H9 (cell line): ENCODE results near the gene FOXP4. TPM values are rescaled to one million over a fixed set of nuclear protein-coding genes. Genes with fewer than 3 reads are reported as not detected.

ENCODE experiments used
- DNase-seq: peaks from one replicate; pipeline ENCODE4 v3.0.0-alpha.2; 2017
- H2AFZ ChIP-seq: one replicate; pipeline ENCODE4 v1.6.1; 2013; ENCODE audit warnings: mild to moderate bottlenecking, low read length, control low read depth, moderate library complexity
- H2AK5ac ChIP-seq: 2 replicates; pipeline ENCODE4 v1.6.1; 2013; ENCODE audit warnings: low read length, control low read depth, mixed read lengths; ENCODE audit not compliant: insufficient read length
- H2BK120ac ChIP-seq: one replicate; pipeline ENCODE4 v1.6.1; 2013; ENCODE audit warnings: low read depth, mild to moderate bottlenecking, low read length, control low read depth, inconsistent platforms; ENCODE audit not compliant: poor library complexity, severe bottlenecking
- H2BK12ac ChIP-seq: 2 replicates; pipeline ENCODE4 v1.6.1; 2013; ENCODE audit warnings: low read length, control low read depth, mixed read lengths, low read depth; ENCODE audit not compliant: insufficient read length
- H2BK15ac ChIP-seq: 2 replicates; pipeline ENCODE4 v1.6.1; 2013; ENCODE audit warnings: low read depth, low read length, control low read depth
- H2BK20ac ChIP-seq: one replicate; pipeline ENCODE4 v1.6.1; 2013; ENCODE audit warnings: low read depth, mild to moderate bottlenecking, low read length, control low read depth, inconsistent platforms; ENCODE audit not compliant: poor library complexity, severe bottlenecking
- H2BK5ac ChIP-seq: 2 replicates; pipeline ENCODE4 v1.6.1; 2013; ENCODE audit warnings: low read length, control low read depth, mixed read lengths; ENCODE audit not compliant: insufficient read length
- H3K14ac ChIP-seq: 2 replicates; pipeline ENCODE4 v1.6.1; 2013; ENCODE audit warnings: low read length, control low read depth; ENCODE audit not compliant: insufficient read depth
- H3K18ac ChIP-seq: 2 replicates; pipeline ENCODE4 v1.6.1; 2013; ENCODE audit warnings: low read depth, mild to moderate bottlenecking, mixed read lengths, low read length, control low read depth; ENCODE audit not compliant: insufficient read length
- H3K23ac ChIP-seq: 2 replicates; pipeline ENCODE4 v1.6.1; 2013; ENCODE audit warnings: low read length, control low read depth, mixed read lengths, low read depth; ENCODE audit not compliant: insufficient read length
- H3K23me2 ChIP-seq: 2 replicates; pipeline ENCODE4 v1.6.1; 2013; ENCODE audit warnings: low read depth, mild to moderate bottlenecking, mixed read lengths, low read length, control low read depth; ENCODE audit not compliant: insufficient read length, poor library complexity, severe bottlenecking
- H3K27ac ChIP-seq: 2 replicates; pipeline ENCODE4 v1.5.1; 2013; ENCODE audit warnings: low read length, control low read depth, mixed read lengths, low read depth; ENCODE audit not compliant: insufficient read length
- H3K27me3 ChIP-seq: 2 replicates; pipeline ENCODE4 v1.6.1; 2013; ENCODE audit warnings: low read length, control low read depth, inconsistent platforms; ENCODE audit not compliant: insufficient read depth
- H3K4ac ChIP-seq: 2 replicates; pipeline ENCODE4 v1.6.1; 2013; ENCODE audit warnings: low read depth, mild to moderate bottlenecking, control low read depth, inconsistent platforms, low read length, moderate library complexity
- H3K4me1 ChIP-seq: 2 replicates; pipeline ENCODE4 v1.6.1; 2013; ENCODE audit warnings: low read length, control low read depth, inconsistent platforms; ENCODE audit not compliant: insufficient read depth
- H3K4me2 ChIP-seq: 2 replicates; pipeline ENCODE4 v1.6.1; 2013; ENCODE audit warnings: low read length, control low read depth, mixed read lengths; ENCODE audit not compliant: insufficient read length, insufficient read depth
- H3K56ac ChIP-seq: 2 replicates; pipeline ENCODE4 v1.6.1; 2013; ENCODE audit warnings: low read depth, mild to moderate bottlenecking, mixed read lengths, low read length, control low read depth; ENCODE audit not compliant: insufficient read length
- H3K79me1 ChIP-seq: 2 replicates; pipeline ENCODE4 v1.6.1; 2013; ENCODE audit warnings: low read depth, mild to moderate bottlenecking, moderate library complexity, low read length, control low read depth, inconsistent platforms; ENCODE audit not compliant: insufficient read depth, poor library complexity, severe bottlenecking
- H3K79me2 ChIP-seq: 2 replicates; pipeline ENCODE4 v1.6.1; 2013; ENCODE audit warnings: low read length, control low read depth, inconsistent platforms; ENCODE audit not compliant: insufficient read depth
- H3K9ac ChIP-seq: 2 replicates; pipeline ENCODE4 v1.6.1; 2013; ENCODE audit warnings: low read length, control low read depth, mixed read lengths; ENCODE audit not compliant: insufficient read length; ENCODE audit errors: extremely low read depth
- H3K9me3 ChIP-seq: one replicate; pipeline ENCODE4 v1.6.1; 2013; ENCODE audit warnings: low read depth, low read length, inconsistent platforms; ENCODE audit not compliant: control insufficient read depth
- H3T11ph ChIP-seq: one replicate; pipeline ENCODE4 v1.6.1; 2013; ENCODE audit warnings: mild to moderate bottlenecking, low read length, control low read depth, inconsistent platforms
- H4K20me1 ChIP-seq: one replicate; pipeline ENCODE4 v1.6.1; 2013; ENCODE audit not compliant: control insufficient read depth, insufficient read length, insufficient read depth
- H4K5ac ChIP-seq: 2 replicates; pipeline ENCODE4 v1.6.1; 2013; ENCODE audit warnings: low read depth, mild to moderate bottlenecking, mixed read lengths, low read length, control low read depth; ENCODE audit not compliant: insufficient read length
- H4K8ac ChIP-seq: replicated peaks from 2 replicates; pipeline ENCODE4 v1.6.1; 2013; ENCODE audit warnings: low read length, control low read depth, mixed read lengths, low read depth; ENCODE audit not compliant: insufficient read length
- H4K91ac ChIP-seq: 2 replicates; pipeline ENCODE4 v1.6.1; 2013; ENCODE audit warnings: low read depth, mild to moderate bottlenecking, moderate library complexity, mixed read lengths, low read length, control low read depth; ENCODE audit not compliant: insufficient read length
- H3K27ac Mint-ChIP-seq, 3 experiments: 2 replicates in 2 of 3; 3 replicates in 1 of 3; pipeline ENCODE4 v1.8.0; 2020 to 2021; ENCODE audit warnings: mixed read lengths in 3 of 3, mild to moderate bottlenecking in 1 of 3, moderate library complexity in 1 of 3
- H3K27me3 Mint-ChIP-seq: 2 replicates; pipeline ENCODE4 v1.8.0; 2021; ENCODE audit warnings: low read depth, mild to moderate bottlenecking, moderate library complexity, mixed read lengths
- H3K36me3 Mint-ChIP-seq, 3 experiments: 2 replicates in 2 of 3; 3 replicates in 1 of 3; pipeline ENCODE4 v1.8.0; 2020 to 2021; ENCODE audit warnings: low read depth in 3 of 3, mixed read lengths in 3 of 3; ENCODE audit not compliant: insufficient read depth in 1 of 3
- H3K4me1 Mint-ChIP-seq, 2 experiments: 2 replicates each; pipeline ENCODE4 v1.8.0; 2020; ENCODE audit warnings: mixed read lengths in 2 of 2
- H3K4me3 Mint-ChIP-seq, 2 experiments: 2 replicates in 1 of 2; 3 replicates in 1 of 2; pipeline ENCODE4 v1.8.0; 2020 to 2021; ENCODE audit warnings: mild to moderate bottlenecking in 2 of 2, mixed read lengths in 2 of 2, moderate library complexity in 1 of 2
- H3K9me3 Mint-ChIP-seq, 2 experiments: 2 replicates in 1 of 2; 3 replicates in 1 of 2; pipeline ENCODE4 v1.8.0; 2020; ENCODE audit warnings: mild to moderate bottlenecking in 2 of 2, mixed read lengths in 2 of 2, moderate library complexity in 1 of 2
- CTCF ChIP-seq: fragments of 200-600 bp; sonication (generic); conservative IDR thresholded peaks from 3 replicates; pipeline ENCODE4 v1.8.0; 2021; ENCODE audit warnings: antibody characterized with exemption, mild to moderate bottlenecking
- WGBS: extraction: QIAGEN DNeasy Blood & Tissue Kit; methylation state at CpG from one replicate; pipeline ENCODE4 v1.1.7; 2013; ENCODE audit warnings: missing lambda C conversion rate, low lambda C conversion rate, mixed read lengths; ENCODE audit not compliant: insufficient read length; ENCODE audit errors: extremely low coverage; 5-methylcytosine and 5-hydroxymethylcytosine counted together
- total RNA-seq: library from RNA; stranded (reverse); gene quantifications from 2 replicates; pipeline ENCODE4 v1.2.1, GENCODE V29; 2021

FOXP4 gene
- total RNA-seq, 1 experiment from 2014 or later = 18.2 TPM

DNA sequence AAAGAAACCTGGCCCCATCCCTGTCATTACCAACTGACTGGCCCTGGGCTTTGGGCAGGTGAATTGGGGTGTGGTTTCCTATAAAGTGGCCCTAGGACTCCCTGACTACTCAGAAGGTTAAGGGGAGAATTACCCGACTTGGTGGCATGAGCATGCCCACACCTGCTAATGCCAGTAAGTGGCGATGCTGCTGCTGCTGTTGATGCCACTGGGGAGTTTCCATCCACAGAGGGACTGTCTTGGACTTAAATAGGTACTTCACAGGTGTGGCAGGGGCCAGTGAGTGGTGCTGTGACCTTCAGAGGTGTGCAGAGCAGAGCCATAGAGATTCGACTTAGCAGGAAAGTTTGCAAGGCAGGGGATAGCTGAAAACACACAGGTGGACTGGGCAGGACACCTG lies 59.5 kb downstream of the FOXP4 start:
- H2BK12ac ChIP-seq = no peak overlapping the region
- Mint-ChIP-seq H3K27me3 (peaks cover 5% of the 10 kb centered on the region), H3K4me1 (peaks cover 8 to 28% of the 10 kb centered on the region in 2 experiments), H3K36me3 (no peaks in the 10 kb centered on the region; a peak in 1 of 7 replicates), H3K9me3 (peaks cover 0 to 2% of the 10 kb centered on the region in 2 experiments; a peak in 3 of 5 replicates), H3K27ac (peak overlapping the region in 1 of 3 experiments; percentile 29; a peak in 2 of 7 replicates), H3K4me3 (no peak overlapping the region)
- no peak overlapping the region for H3T11ph ChIP-seq
- H4K5ac ChIP-seq = no peak overlapping the region
- H3K27me3 ChIP-seq = no peaks in the 10 kb centered on the region
- no peak overlapping the region for H4K8ac ChIP-seq
- H2BK120ac ChIP-seq = no peak overlapping the region
- H2BK5ac ChIP-seq = no peak overlapping the region
- H4K20me1 ChIP-seq = peaks cover 3% of the 10 kb centered on the region
- no peak overlapping the region for H3K9ac ChIP-seq
- no peaks in the 10 kb centered on the region for H3K79me1 ChIP-seq
- H2BK20ac ChIP-seq = no peak overlapping the region
- no peaks in the 10 kb centered on the region for H3K79me2 ChIP-seq
- H3K27ac ChIP-seq = no peak overlapping the region
- no peak overlapping the region for H3K4me2 ChIP-seq
- no peak overlapping the region for H3K23ac ChIP-seq
- H3K18ac ChIP-seq = no peak overlapping the region
- no peaks in the 10 kb centered on the region for H3K4me1 ChIP-seq
- no peak overlapping the region for H3K4ac ChIP-seq
- no peak overlapping the region for H2AFZ ChIP-seq
- WGBS = no CpG with 5 or more reads among the region's 3 CpGs
- no peak overlapping the region for H3K14ac ChIP-seq
- no peak overlapping the region for H2BK15ac ChIP-seq
- no peak overlapping the region for H3K56ac ChIP-seq
- H3K23me2 ChIP-seq = peaks cover 3% of the 10 kb centered on the region
- H2AK5ac ChIP-seq = no peak overlapping the region
- no peak for DNase-seq
- H4K91ac ChIP-seq = no peak overlapping the region
- no peaks in the 10 kb centered on the region for H3K9me3 ChIP-seq
- TF ChIP-seq CTCF = no peak
